ENCODE results near the gene GLCE.

GRCh38 chr15:69143756-69144436, 16.5 kb upstream of the GLCE start:
- TF ChIP-seq TAF1 (conservative IDR thresholded peaks at IDR 0.05) (no peak), RAD21 (IDR thresholded peaks at IDR 0.05) (no peak), MAX (IDR thresholded peaks at IDR 0.05) (no peak)
- TF ChIP-seq, protein P1, sequence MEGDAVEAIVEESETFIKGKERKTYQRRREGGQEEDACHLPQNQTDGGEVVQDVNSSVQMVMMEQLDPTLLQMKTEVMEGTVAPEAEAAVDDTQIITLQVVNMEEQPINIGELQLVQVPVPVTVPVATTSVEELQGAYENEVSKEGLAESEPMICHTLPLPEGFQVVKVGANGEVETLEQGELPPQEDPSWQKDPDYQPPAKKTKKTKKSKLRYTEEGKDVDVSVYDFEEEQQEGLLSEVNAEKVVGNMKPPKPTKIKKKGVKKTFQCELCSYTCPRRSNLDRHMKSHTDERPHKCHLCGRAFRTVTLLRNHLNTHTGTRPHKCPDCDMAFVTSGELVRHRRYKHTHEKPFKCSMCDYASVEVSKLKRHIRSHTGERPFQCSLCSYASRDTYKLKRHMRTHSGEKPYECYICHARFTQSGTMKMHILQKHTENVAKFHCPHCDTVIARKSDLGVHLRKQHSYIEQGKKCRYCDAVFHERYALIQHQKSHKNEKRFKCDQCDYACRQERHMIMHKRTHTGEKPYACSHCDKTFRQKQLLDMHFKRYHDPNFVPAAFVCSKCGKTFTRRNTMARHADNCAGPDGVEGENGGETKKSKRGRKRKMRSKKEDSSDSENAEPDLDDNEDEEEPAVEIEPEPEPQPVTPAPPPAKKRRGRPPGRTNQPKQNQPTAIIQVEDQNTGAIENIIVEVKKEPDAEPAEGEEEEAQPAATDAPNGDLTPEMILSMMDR (IDR thresholded peaks at IDR 0.05; ENCODE audit: low read depth, low read length, missing input control), result no peak

Measured in liver (tissue), 3 donors.